Measurements from ENCODE around the gene C5orf15. TPM values are rescaled to one million over a fixed set of nuclear protein-coding genes. Genes with fewer than 3 reads are reported as not detected.

The C5orf15 gene
- total RNA-seq, 2 donors from 2014 or later: 27.9 to 28.2 TPM

DNA sequence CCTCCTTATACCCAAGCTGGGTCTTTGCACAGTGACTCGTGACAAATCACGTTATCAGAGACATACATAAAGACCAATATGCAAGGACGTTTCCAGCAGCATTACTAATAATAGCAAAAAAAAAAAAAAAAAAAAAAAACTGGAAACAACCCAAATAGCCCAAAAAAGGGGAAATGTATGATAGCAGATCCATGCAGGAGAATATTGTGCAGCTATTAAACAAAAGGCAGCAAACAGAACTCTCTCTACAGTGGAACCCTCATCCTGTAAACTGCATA lies 37.7 kb downstream of the C5orf15 start:
- DNase-seq (no peak), ATAC-seq (no peak)
- intact Hi-C loops (cut with DNase I): loop anchor here in 1 of 2 donors (10.0 kb wide), 2 partner anchors 156 to 506 kb away; no protein-coding TSS in a partner anchor

DNA sequence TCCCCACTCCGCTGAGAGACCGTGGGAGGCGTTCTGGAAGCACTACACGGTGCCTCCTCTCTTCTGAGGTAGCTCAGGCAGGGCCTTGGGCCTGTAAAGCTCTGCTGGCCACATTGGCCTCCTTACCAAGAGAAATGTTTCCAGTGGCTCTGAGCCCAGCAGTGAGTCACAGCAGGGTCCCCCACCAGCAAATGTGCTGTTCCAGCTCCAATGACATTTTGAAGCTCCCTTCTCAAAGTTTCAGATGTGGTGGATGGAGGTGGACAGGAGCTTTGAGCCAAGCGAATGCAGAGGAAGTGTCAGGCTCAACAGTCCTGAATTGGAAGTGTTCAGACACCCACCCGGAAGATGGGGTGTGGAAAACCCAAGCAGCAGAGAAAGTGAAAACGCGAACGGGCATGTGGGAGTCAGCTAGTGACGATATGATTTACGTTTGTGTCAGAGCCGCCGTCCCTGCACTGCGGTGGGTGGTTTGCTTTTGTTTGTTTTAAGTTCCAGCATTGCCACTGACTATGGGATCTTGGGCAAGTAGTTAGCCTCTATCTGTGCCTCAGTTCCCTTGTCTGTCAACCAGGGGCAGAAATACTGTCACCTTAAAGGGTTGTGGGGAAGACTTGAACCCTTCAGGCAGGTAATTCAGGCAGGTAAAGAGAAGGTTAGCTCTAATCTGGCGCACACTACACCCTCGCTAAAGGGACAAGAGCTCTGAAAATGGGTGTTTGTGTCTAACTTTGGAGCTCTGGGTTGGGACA lies 38.2 kb downstream of the C5orf15 start:
- DNase-seq (peak; percentile 54), ATAC-seq (peak; percentile 35 to 66)

DNA sequence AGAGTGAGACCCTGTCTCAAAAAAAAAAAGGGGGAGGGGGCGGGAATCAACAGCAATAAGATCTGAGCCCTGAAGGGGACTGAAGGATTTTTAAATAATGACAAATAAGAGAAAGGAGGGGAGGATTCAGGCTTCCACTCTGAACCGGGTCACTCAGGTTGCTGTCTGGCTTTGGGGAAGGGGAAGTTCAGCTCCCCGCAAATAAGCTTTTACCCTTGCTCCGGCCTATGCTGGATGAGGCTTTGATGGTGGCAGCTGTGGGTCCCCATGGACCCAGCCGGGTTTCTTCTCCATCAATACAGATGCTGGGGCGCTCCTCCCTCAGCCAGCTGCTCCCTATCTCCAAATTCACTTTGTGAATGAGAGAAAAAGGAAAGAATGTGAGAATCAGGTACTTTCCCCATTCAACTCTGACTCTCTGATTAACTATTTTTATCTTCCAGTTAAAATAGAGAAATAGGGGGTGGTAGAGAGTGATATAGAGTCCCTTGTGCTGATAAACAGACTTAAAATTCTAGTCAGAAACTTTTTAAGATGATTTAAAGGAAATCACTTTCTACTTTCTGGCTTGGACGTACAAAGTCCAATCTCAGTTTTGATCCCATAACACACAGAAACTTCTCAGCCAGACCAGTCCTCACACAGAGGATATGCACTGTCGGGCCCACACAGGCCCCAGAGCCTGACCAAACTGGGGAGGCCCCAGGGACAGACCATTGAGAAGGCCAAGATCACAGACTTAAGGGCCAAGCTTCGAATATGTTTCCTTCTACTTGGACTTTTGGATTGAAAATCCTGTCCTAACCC lies 39.6 kb downstream of the C5orf15 start:
- no peak for DNase-seq
- intact Hi-C loops (cut with DNase I): no loop called here
- no peak for ATAC-seq

More for the DNA sequence above, 38.2 kb downstream of the C5orf15 start:
- intact Hi-C loops (cut with DNase I): loop anchor here in 1 of 2 donors (10.0 kb wide), 2 partner anchors 155 to 505 kb away; no protein-coding TSS in a partner anchor

DNA sequence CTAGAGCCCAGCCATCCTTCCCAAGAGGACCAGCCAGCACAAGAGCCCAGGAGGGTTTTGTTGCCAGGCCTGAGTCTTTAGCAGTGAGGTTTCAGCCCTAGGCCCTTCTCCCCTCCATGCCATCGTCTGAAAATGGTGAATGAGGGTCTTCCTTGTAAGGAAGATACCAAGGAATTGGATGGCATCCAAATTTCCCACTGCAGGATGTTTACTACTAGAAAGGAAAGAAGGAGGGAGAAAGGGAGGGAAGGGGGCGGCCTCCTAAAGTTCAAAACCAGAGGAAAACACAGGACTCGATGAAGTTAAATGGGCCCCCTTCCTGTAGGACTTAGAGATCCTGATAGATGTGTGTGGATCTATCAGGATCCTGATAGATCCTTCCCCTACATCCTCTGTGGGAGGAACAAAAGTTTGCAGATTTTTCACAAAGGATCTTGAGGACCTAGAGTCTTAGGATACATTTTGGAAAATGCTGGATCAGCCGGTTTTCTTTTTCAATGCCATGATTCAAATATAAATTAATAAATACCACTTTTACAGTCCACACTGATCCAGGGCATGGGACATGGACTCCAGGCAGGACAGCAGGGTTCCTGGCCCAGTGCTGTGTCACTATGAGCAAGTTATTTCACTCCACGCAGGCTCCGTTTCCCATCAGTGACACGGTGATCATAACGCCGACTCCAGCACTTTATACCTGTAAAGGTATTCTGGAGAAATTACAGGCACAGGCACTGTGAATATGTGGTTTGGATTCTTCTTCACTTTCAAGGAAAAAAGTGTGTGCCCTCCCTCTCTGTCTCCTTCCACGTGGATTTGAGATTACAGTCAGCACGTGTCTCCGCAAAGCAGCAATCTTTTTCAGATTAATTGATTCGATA lies 40.9 kb downstream of the C5orf15 start:
- DNase-seq (no peak), ATAC-seq (no peak)
- intact Hi-C loops (cut with DNase I): no loop called here

DNA sequence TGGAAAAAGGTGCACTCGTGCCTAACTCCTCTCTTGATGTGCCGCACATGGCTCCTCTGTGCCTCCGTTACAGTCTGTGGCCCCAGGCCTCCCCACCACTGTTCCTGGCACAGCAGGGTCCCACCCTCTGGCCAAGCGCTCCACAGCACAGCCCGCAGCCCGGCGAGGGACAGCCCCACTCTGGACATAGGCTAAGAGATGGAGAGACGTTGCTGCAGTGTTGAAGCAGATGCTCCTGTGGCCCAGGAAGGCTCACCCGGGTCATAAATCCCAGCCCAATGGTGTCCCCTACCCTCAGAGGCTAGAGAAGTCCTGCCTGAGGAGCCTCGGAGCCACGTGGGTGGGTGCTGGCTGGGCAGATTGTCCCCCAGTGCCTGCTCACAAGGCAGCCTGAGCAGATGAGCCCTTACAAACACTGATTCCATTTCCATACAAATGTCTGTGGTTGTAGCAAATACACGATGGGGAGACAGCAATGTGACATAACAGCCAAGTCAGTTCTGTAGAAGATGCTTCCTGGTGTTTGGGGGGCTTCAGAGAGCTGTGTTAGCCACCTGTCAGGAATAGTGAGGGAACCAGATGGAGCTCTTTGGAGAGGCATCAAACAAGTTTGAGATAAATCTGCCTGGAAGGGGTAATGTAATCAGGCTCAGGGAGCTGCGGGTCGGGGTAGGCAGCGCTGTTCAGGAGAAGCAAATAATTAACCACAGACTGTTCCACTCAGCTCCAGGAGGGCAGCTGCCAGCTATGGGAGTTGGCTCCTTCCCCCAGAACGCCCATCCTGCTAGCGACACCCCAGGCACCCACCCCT lies 41.7 kb downstream of the C5orf15 start:
- DNase-seq: no peak
- intact Hi-C loops (cut with DNase I): no loop called here
- no peak for ATAC-seq

DNA sequence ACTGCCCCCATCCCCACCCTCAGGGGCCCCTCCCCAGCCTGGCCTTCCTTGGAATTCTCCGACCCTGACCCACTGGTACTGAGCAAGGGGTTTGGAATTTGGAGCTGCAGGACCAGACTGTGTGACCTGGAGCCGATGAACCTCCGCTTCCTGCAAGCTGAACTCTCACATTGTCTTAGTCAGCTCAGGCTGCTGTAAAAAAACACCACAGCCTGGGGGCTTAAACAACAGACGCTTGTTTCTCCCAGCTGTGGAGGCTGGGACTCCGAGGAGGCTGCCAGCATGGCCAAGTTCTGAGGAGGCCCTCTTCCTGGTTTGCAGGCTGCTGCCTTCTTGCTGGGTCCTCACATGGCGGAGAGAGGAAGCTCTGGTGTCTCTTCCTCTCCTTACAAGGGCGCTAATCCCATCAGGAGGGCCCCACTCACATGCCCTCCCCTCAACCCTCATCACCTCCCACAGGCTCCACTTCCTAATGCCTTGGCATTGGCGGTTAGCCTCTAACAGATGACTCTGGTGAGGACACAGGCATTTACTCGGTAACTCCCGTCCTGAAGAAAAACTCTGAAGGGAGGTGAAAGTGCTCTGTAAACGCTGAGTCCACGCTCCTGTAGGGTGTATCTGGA lies 42.4 kb downstream of the C5orf15 start:
- intact Hi-C loops (cut with DNase I): no loop called here
- DNase-seq: no peak
- ATAC-seq: no peak

DNA sequence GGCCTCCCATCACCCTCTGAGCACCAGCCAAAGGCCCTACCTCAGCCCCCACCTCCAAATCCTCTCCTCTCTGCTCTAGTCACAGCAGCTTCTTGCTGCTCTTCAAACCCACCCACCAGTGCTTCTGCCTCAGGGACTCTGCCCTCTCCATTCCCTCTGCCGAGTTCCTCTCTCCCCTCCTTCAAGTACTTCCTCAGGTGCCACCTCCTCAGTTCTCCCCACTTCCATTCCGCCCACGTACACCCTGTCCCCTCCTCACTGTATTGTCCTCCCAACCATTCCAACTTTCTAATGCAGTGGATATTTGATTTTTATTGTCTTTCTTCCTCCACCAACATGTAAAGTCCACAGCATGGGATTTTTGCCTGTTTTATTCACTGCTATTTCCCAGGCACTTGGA lies 43.2 kb downstream of the C5orf15 start:
- no peak for ATAC-seq
- intact Hi-C loops (cut with DNase I): no loop called here
- DNase-seq: no peak

DNA sequence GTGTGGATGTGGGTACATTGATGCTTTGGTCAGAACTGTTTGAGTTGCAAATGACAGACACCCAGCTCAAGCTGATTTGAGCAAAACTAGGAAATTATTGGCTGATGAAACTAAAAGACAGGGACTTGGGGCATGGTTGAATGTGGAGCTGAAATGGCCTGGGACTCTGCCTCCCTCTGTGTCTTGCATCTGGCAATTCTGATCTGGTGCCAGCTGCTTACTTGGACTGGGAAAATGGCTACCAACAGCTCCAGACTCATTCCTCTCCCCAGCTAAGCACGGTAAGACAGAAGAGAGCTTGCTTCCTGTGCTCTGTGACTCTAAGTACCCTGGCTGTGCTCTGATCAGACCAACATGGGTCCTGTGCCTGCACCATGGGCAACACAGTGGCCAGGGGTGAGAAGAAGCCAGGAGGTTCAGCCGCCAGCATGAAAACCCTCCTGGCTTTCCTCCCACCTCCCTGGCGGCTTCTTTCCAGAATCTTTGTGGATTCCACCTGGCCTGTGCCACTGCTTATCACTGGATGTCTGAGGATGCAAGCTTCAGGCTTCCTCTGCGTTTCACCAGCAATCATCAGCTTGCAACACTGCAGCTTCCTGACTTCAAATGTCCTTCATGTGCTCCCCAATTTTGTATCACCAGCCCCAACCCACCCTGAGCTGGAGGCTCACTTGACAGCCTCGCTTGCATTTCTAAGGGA lies 44.1 kb downstream of the C5orf15 start:
- ATAC-seq: no peak
- no peak for DNase-seq
- intact Hi-C loops (cut with DNase I): no loop called here

DNA sequence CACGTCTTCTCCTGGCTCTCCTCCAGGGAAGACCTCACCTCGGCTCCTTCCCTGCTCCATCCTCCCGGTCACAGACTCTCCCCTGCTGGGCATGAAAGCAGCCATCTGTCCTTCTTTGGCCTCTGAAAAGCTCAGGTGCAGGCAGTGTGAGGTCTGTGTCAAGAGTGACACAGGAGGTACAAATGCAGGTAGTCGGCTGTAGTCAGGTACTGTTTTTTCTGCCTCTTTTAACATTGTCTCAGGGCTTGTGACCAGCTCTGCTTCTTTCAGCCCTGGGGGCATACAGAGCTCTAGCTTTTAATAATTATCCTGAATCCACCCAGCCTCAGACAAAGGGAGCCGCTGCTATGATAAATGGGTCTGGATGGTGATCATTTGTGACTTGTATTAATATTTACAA lies 46.4 kb downstream of the C5orf15 start:
- ATAC-seq (no peak), DNase-seq (no peak)
- intact Hi-C loops (cut with DNase I): no loop called here

DNA sequence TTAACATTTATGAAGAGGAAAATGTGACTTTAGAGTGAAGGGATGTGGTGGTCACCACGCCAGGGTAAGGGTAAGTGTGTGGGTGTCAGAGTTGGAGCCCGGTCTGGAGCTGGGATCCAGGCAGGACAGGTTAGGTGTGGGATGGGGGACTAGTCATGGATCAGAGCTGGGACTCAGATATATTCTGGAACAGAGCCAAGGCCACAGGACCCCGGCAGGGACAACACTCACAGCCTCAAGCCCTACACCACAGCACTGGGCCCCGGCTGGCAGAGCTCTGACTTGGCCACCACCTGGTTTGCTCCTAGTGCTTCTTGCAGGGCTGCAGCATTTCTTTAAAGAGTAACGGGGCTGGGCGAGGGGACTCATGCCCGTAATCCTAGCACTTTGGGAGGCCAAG lies 47.4 kb downstream of the C5orf15 start:
- no peak for ATAC-seq
- intact Hi-C loops (cut with DNase I): no loop called here
- DNase-seq: no peak

DNA sequence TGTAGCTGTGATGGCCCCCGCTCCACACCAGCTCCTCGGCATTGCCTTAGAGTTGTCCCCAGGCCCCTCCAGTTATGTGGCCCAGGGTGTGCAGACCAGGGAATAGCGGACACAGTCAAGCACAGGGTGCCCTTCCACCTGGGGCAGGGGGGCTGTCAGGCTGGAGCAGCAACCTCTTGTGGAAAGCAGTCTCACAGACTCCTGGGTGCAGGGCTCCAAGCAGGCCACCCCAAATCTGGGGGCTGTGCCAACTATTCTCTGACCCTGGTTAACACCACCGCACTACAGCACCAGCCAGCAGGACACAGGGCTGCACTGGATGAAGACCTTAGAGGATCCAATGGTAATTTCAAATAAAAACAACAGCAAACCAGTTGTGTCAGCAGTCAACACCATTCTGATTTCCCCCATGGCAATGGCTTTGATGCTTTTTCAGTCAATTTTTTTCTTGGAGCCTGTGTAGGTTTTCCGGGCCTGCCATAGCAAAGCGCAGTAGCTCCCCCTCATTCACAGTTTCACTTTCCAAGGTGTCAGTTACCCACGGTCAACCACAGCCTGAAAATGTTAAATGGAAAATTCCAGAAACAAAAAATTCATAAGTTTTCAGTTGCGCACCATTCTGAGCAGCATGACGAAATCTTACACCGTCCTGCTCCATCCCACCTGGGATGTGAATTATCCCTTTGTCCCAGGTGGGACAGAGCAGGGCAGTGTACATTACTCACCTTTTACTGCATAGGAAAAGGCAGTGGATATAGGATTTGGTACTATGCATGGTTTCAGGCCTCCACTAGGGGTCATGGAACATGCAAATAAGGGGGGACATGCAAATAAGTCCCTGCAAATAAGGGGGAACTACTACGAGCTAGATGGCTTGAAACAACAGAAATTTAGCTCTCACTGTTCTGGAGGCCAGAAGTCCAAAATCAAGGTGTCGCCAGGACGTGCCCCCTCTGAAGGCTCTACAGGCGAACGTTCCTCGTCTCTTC lies 49.0 kb downstream of the C5orf15 start:
- no peak for ATAC-seq
- intact Hi-C loops (cut with DNase I): no loop called here

DNA sequence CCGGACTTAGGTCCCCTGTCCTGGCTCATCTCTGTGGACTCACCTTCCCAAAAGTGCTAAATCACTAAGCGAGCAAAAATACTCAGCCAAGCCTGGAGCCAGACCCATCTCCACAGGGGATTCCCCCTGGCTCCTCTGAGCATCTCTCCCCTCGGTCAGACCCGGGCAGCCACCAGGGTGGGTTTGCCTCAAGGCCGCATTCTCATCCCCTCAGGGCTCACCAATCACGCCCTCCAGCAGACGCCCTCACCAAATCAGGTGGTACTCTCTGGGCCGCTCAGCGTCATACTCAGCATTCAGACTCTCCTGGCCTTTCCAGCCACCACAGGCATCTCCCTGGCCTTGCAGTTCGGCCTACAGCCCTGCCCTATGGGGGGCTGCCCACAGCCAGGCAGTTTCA lies 49.7 kb downstream of the C5orf15 start:
- intact Hi-C loops (cut with DNase I): no loop called here
- DNase-seq (no peak), ATAC-seq (no peak)

More for the DNA sequence above, 49.0 kb downstream of the C5orf15 start:
- no peak for DNase-seq

DNA sequence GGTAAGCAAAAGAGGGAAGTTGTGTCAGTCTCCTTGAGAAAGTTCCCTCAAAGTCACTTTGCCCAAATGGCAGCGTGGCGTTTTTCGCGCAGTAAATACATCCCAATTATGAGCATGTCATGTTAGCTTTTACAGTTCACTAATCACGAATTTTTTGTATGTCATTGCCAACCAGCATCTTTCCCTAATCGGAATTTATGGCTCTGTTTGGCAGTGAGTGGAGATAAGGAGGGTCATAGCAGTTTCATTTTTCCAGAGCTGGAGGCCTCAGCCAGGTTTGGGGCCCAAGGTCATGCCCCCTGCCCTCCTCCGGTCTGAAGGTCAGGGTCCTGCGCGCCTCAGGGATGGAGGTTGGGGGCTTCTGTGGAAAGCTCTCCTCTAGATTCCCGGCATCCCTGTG lies 50.1 kb downstream of the C5orf15 start:
- intact Hi-C loops (cut with DNase I): no loop called here
- ATAC-seq (no peak), DNase-seq (no peak)

DNA sequence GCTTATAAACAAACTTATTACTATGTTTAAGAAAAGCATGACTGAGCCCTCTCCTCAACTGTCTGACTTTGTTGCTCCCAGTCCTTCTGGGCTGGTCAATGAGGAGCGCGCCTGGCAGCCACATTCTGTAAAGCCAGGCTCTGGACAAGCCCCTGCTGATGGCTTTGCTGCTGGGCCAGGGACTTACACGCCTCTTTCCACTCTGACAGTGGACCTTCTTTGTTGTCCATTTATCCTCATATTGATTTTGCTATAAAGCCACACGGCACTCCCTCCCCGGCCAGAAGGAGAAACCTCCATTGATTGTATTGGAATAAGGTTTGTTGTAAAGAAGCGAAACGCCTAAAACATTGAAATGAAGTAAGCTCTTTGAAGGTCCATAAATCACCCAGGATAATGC lies 50.6 kb downstream of the C5orf15 start:
- DNase-seq: no peak
- no peak for ATAC-seq
- intact Hi-C loops (cut with DNase I): no loop called here

DNA sequence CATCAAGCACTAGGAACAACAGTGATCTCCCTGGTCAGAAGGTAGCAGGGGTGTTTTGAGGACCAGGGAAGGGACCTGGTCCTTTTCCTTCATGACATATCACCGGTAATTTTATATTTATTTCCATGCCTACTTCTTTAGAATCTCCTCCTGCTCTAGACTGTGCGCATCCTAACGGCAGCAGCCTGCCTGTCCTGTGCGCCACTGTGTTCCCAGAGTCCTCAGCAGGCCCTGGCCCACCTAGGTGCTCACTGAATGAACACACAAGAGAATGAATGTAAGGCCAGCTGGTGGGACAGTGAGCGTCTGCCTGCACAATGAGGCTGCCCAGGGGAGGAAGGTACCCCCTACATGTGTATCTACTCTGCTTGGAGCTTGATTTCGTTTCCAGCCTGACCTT lies 51.5 kb downstream of the C5orf15 start:
- intact Hi-C loops (cut with DNase I): no loop called here
- DNase-seq (no peak), ATAC-seq (no peak)

DNA sequence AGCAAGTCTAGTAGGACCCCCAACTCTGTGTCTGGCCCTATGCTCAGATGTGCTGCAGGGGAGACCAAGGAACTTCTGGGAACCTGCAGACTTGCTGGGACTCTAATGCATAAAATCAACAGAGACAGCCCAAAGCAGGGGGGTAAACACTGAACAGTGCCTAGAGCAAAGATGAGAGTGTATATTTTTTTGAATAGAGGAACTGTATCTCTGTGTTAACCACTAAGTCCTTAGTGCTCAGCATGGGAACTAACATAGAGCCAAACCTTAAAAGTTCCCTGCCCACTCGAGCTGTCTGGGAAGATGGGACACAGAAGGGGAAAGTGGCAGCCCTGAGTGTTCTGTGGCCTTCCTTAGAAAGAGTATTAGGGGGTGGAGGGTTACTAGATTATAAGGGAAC lies 51.9 kb downstream of the C5orf15 start:
- intact Hi-C loops (cut with DNase I): no loop called here
- no peak for ATAC-seq

DNA sequence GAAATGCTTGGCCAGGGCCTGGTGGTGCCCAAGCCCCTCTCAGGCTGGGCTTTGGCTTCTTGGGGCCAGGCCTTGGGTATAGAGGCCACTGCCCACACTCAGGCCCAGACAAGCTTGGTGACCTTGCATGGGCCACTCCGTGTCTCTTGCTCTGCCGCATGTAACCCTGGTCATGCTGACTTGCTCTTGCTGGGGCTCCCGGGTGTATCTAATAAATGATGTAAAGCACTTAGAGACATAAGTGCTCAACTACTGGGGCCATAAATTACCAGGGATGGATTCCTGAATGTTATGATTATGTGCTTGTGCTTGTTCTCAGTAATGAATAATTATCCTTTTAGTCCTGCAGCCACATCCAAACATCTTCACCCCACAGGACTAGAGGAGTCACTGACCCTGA lies 54.0 kb downstream of the C5orf15 start:
- no peak for ATAC-seq
- DNase-seq: no peak
- intact Hi-C loops (cut with DNase I): no loop called here

More for the DNA sequence above, 51.9 kb downstream of the C5orf15 start:
- no peak for DNase-seq
